CD4-positive, alpha-beta T cell treated with Interleukin-6 at 100 ng/mL for 8 hours (primary cell): ENCODE measurements around the gene KIF22.
A peak's percentile ranks its signal among the peaks of the same experiment; 100 is the strongest.
"Not testable (repeated sequence)": the region's sequence is repeated elsewhere in the genome, so short reads cannot be mapped to it uniquely, and the experiment has no call there.

ENCODE experiments used
- DNase-seq: peaks from one replicate; pipeline ENCODE4 v3.0.0-alpha.2; 2020; ENCODE audit warnings: mixed read lengths, low spot score

The KIF22 gene

DNA sequence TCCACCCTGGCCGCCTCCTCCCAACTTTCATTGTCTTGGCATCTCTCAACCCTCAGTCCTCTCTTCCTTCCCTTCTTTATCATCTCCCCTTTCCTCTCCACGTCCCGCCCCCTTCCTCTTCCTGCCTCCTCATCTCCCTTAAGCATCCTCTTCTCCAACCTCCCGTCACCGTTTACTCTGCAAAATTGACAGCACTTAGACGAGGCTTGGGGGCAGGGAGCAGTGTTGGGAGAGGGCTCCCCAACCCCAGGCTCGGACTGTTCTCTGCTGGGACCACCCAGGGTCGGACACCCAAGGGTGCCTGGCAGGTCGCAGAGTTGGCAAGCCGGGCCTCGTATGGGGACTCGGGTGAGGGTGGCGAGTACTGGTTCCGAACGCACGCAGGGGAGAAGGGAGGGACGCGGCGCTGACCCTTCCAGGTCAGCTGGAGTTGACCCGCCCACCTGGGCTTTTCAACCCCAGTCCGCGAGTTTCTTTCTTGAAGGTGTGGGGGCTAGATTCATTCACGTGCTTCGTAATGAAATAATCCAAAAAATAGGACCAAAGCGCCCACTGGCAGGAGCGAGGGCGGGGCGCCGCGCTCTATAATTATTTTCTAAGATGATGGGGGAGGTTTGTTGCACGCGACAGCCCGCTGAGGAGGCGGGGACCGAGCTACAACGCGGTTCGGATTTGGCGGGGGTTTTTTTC is 24.6 kb downstream of the KIF22 start:
- no peak for DNase-seq

DNA sequence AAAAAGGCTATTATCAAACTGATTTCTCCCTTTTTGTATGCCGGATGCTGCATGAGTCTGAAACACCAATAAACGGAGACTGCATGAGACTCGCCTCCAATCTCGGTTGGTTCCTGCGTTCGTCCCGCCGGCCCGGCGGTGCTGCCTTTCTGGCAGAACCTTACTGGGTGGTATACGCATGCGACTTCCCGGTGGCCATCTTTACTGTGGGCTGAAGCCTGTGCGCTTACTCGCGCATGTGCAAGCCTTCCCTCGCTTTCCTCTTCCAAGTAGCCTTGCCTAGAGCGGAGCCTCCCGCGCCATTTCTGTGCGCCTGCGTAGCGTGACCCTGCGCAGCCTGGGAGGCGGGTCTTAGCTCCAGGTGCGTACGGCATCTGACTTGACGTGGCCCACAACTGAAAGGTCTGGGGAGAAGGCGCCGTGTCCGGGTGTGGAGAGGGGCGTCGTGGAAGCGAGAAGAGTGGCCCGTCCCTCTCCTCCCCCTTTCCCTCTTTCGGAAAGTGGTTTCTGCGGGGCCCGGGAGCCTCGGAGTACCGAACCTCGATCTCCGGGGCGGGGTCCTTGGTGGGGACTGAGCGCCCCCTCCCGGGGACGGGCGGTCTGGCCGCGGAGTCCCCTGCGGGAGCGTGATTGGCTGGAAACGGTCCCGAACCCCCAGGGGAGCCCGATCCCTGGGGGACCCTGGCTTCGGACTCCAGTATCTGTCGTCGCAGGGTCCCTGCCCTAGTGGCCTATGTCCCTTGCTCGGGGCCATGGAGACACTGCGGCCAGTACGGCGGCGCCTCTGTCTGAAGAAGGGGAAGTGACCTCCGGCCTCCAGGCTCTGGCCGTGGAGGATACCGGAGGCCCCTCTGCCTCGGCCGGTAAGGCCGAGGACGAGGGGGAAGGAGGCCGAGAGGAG is 25.5 kb downstream of the KIF22 start, which contains the start of gene PAGR1:
PAGR1 (plus strand) TSS at position 360 of the 901 bp plus-strand sequence; CDS start at position 734, 374 bp downstream.
- DNase-seq: peak; percentile 99

DNA sequence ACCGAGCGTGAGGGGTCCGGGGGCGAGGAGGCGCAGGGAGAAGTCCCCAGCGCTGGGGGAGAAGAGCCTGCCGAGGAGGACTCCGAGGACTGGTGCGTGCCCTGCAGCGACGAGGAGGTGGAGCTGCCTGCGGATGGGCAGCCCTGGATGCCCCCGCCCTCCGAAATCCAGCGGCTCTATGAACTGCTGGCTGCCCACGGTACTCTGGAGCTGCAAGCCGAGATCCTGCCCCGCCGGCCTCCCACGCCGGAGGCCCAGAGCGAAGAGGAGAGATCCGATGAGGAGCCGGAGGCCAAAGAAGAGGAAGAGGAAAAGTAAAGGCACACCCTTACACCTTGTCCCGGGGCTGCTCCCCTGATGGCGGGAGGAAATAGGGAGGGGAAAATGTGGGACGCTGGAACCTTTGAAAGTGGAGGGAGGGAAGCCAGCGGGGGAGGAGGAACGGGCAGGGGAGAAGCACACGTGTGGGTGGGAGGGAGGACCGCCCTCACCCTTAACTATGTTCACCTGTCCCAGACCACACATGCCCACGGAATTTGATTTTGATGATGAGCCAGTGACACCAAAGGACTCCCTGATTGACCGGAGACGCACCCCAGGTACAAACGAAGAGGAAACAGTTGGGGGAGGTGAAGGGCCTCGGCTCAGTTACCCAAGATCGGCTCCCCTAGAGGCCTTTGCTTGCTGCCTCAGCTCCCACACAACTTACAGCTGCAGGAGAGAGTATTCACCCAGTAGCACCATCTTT is 26.3 kb downstream of the KIF22 start:
- peak; percentile 50 for DNase-seq

DNA sequence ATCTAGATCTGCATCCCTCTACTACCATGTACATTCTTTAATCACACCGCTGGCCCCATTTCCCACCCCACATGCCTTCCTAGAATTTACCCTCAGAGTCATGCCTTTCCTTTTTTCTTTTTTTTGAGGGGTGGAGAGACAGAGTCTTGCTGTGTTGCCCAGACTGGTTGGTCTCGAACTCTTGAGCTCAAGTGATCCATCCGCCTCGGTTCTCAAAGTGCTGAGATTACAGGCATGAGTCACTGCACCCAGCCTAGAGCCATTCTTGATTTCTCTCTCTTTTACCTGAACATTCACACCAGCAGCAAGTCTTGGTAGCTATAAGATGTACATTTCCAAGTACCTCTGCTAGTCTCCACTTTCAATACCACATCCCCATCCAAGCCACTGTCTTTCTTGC is 27.5 kb downstream of the KIF22 start:
- DNase-seq: no peak

DNA sequence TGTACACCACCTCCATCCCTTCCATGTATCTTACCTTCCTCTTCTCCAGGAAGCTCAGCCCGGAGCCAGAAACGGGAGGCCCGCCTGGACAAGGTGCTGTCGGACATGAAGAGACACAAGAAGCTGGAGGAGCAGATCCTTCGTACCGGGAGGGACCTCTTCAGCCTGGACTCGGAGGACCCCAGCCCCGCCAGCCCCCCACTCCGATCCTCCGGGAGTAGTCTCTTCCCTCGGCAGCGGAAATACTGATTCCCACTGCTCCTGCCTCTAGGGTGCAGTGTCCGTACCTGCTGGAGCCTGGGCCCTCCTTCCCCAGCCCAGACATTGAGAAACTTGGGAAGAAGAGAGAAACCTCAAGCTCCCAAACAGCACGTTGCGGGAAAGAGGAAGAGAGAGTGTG is 29.0 kb downstream of the KIF22 start:
- no peak for DNase-seq

DNA sequence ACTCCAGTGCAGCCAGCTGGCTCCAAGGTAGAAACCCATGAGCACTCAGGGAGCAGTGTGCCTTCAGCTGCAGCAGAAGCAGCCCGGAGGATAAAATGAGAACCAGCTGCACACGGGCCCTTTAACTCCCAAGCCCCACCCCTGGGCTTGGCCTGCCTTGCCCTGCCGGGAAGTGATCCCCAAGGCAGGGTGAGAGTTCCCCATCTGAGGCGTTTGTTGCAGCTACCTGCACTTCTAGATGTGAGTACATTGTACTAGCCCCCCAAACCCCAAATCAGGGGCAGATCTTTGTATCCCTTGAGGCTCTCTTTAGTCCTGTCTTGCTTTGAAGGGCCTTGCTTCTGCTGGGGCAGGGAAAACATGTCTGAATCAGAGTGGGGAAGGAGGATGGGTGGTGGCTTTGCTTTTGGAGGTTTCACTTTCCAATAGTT is 29.7 kb downstream of the KIF22 start, which contains the start of gene MVP:
MVP (plus strand) TSS at position 192 of the 431 bp plus-strand sequence. CDS start 10,088 bp downstream, outside the sequence.
- DNase-seq: peak; percentile 61

DNA sequence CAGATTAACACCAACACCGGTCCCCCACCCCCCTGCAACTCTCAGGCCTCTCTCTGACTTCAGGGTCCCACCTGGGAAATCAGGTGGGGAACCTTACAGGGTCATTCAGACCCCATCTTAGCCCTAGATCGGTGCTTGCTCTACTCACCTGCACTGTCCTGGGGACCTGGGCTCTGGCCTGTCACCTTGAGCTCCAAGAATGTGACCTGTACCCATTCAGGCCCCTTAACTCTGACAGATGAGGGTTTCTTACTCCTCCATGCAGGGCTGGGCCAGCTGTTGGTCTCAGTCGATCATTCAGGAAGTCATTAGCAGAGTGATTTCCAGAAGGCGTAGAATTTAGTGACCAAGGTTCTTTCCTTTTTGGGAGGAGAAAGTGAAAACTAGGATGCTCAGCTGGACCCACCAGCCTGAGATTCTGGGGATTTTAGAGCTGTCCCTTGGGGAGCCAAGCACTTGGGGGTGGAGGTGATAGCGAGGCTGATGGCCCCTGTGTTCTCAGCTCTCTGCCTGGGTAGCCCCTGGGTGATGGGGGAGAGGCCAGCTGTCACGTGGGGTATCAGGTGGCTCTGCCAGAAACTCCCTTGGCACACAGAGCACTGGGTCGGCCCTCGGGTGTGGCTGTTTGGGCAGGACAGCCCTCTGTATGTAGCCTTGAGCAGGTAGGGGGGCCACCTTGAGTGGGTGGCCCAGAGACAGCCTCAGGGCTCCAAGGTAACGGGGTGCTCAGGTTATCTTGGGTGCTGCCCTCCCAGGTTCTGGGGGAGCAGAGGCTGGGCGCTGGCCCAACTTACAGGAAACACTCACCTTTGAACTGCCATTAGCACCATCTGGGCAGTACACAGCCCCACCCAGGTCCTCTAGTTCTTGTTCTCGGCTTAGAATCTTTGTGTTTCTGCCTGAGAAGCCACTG is 30.4 kb downstream of the KIF22 start:
- peak; percentile 54 for DNase-seq

DNA sequence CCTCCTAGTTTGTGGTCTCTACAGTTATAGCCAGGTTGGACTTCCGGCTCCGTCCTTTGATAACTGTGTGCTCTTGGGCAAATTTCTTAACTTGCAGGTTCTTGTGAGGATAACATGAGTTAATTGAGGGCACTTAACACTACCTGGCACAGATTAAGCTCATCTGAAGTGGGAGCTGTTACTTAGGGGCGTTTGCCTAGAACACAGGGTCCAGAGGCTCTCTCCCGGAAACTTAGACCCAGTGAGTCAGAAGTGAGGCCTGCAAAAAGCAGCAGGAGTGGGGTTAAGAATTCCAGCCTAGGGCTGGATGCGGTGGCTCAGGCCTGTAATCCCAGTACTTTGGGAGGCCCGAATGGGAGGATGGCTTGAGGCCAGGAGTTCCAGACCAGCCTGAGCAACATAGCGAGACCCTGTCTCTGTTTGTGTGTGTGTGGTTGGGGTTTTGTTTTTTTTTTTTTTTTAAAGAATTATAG is 31.1 kb downstream of the KIF22 start:
- DNase-seq: no peak

DNA sequence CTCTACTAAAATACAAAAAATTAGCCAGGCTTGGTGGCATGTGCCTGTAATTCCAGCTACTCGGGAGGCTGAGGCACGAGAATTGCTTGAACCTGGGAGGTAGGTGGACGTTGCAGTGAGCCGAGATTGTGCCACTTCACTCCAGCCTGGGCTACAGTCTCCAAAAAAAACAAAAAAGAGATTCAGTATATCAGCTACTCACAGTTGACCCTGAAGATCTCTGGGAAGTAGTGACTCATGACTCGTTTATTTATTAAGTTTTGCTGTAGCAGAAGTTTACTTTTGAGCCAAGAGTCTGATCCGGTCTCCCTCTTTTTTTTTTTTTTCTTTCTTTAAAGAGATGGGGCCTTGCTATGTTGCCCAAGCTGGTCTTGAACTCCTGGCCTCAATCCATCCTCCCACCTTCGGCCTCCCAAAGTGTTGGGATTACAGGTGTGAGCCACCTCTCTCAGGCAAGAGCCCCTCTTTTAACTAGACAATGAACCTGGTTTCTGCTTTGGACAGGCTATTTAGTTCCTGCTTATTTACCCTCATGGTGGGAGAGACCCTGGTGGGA is 34.1 kb downstream of the KIF22 start:
- DNase-seq: no peak

DNA sequence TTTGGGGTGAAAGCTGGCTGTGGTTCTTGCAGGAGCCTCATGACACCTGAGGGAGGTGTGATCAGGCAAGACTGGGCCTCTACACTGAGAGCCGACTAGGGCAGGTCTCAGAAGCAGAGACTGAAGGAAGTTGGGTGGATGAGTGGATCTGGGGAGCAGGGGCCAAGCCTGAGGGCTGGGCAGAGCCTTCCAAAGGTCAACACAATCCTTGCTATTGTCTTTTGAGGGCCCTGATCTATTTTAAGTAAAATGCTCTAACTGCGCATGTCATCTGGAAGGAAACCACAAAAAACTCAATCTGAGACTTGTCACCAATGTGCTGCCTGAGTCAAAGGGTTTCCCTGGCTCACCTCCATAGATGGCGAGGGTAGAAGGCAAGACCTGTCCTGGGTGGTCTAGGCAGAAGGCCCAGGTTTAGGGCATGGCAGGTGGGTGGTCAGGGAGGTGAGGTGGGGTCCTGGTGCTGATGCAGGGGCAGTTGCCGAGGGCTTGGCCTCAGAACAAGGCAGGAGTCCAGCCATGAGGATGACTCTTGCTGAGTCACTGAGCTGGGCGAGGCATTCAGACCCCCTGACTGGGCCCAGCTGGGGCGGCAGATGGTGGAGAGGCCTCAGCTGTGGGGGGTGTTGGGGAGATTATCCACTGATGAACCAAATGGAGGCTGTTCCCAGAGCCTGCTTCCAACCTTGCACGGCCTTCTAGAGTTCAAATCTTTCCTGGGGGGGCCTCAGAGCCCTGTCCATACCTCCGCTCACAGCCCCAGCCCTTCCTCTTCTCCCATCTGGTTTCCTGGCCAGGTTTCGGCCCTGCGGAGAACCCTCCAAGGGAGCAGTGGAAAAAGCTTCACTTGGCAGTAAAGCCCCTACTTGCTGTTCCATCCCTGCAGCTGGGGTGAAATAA is 34.8 kb downstream of the KIF22 start:
- DNase-seq: peak; percentile 47

DNA sequence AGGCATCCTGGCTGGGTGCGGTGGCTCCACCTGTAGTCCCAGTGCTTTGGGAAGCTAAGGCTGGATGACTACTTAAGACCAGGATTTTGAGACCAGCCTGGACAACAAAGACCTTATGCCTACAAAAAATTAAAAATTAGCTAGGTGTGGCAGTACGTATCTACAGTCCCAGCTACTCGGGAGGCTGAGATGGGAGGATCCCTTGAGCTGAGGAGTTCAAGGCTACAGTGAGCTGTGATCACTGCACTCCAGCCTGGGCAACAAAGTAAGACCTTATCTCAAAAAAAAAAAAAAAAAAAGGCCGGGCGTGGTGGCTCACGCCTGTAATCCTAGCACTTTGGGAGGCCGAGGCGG is 35.8 kb downstream of the KIF22 start:
- DNase-seq: no peak

DNA sequence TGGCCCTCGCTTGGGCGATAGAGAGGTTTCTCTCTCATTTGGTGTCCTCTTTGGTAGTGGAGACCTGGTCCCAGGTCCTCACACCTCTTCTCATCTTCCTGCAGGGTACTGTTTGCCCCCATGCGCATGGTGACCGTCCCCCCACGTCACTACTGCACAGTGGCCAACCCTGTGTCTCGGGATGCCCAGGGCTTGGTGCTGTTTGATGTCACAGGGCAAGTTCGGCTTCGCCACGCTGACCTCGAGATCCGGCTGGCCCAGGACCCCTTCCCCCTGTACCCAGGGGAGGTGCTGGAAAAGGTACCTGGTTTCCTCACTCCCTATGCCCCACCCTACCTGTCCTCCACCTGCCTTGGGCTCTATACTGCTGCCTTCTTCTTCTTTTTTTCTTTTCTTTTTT is 40.2 kb downstream of the KIF22 start:
- DNase-seq: no peak

DNA sequence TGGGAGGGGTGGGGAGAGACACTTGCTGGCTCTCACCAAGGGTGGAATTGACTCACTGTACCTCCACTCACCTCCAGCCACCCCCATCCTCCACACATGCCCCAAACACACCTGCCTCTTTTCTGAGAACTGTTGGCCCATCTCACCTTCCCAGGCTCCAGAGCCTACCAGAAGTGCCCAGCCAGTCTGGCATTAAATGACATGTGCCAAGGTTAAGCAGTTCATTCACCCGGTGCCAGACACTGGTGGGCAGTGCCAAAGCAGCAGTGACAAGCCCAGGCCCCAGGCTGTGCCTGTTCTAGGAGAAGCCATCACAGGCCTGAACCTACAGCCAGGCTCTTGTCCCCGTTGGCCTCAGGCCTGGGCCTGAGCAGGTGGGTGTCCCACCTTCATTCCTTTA is 40.9 kb downstream of the KIF22 start:
- DNase-seq: no peak

DNA sequence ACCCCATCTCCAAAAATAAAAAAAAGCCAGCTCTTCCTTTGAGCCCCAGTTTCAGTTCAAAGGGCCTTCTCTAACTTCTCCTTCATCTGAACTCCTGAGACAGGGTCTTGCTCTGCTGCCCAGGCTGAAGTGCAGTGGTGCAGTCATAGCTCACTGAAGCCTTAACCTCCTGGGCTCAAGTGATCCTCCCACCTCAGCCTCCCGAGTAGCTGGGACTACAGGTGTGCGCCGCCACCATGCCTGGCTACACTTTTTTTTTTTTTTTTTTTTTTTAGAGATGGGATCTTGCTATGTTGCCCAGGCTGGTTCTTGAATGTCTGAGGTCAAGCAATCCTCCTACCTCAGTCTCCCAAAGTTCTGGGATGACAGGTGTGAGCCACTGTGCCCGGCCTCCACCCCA is 42.7 kb downstream of the KIF22 start:
- not testable (repeated sequence) for DNase-seq

DNA sequence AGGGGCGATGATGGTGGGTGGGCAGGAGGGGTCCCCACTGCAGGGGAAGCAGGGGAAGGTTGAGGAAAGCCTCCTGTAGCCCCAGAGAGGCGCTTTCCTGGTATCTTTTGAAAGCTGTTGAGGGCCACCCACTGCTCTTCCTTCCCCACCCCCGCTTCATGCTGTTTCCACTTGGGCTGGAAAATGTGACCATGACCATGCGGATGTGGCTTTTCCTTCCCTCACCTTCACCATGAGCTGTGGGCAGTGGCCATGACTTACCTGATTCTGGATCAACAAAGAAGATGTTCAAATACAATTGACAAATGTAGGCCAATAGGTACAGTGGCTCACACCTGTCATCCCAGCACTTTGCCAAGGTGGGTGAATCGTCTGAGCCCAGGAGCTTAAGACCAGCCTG is 43.5 kb downstream of the KIF22 start:
- DNase-seq: no peak

DNA sequence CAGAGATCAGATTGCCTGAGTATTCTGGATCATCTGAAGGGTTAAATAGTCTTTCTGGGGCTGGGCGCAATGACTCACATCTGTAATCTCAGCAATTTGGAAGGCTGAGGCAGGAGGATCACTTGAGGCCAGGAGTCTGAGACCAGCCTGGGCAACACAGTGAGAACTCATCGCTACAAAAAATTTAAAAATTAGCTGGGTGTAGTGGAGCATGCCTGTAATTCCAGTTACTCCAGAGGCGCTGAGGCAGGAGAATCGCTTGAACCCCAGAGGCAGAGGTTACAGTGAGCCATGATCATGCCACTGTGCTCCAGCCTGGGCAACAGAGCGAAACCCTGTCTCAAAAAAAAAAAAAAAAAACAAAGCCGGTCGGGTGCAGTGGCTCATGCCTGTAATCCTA is 45.4 kb downstream of the KIF22 start:
- DNase-seq: no peak

DNA sequence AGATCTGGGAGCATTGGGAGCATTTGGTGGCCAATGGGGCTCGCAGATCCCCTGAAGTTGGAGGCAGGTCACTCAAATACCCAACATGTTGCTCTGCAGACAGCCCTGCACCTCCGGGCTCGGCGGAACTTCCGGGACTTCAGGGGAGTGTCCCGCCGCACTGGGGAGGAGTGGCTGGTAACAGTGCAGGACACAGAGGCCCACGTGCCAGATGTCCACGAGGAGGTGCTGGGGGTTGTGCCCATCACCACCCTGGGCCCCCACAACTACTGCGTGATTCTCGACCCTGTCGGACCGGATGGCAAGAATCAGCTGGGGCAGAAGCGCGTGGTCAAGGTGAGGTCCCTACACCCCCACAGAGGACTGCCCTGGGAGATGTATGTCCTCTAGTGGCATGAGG is 46.1 kb downstream of the KIF22 start:
- no peak for DNase-seq

DNA sequence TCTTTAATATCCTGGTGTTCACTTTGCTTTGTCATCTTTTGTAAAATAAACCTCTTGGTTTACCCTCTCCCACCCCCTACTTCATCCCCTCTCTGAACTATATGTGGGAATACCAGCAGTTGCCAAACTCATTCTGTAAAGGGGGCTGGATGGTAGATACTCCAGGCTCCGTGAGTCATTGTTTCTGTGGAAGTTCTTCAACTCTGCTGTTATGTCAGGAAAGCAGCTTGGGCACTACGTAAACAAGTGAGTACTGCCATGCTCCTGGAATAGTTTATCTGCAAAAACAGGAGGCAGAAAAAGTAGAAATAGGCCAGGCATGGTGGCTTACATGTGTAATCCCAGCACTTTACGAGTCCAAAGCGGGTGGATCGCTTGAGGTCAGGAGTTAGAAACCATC is 47.3 kb downstream of the KIF22 start:
- no peak for DNase-seq

DNA sequence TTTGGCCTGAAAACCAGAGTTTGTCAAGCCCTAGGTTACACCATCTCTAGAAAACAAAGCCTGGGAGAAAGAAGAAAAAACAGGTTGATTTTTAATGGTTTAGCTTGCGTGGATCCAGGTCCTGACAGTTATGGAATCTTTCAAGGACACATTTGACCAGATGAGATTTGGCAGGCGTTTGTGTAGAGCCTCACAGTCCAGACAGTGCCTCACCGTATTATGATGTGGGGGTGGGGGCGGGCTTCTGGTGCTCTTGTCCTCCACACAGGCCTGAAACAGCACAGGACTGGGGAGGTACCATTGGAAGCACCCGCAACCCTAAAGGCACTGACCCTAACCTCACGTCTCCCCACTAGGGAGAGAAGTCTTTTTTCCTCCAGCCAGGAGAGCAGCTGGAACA is 49.3 kb downstream of the KIF22 start:
- no peak for DNase-seq

DNA sequence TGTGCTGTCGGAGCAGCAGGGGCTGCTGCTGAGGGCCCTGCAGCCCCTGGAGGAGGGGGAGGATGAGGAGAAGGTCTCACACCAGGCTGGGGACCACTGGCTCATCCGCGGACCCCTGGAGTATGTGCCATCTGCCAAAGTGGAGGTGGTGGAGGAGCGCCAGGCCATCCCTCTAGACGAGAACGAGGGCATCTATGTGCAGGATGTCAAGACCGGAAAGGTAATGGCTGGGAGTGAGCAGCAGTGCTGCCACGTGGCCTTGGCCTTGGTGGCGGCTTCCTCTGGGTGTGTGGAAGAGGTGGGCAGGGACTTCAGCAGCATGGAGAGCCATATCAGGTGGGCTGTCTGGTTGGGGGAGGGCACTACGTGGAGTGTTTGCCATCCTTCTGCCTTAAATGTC is 49.7 kb downstream of the KIF22 start:
- DNase-seq: no peak
